T-helper 2 cell treated with Interferon-gamma antibody and Interleukin-4, amounts not matched to agents 100 ng/mL and 5 ng/mL, for 36 hours (primary cell): ENCODE results near the gene GUCY1B1. TPM values are rescaled to one million over a fixed set of nuclear protein-coding genes. Genes with fewer than 3 reads are reported as not detected.

Experiments
- total RNA-seq: library from RNA; stranded (reverse); gene quantifications from 2 replicates; pipeline ENCODE4 v1.2.3, GENCODE V29; 2022

Gene GUCY1B1
- total RNA-seq, 1 donor from 2014 or later: 0.23 TPM

Other genes starting within 250 kb of the GUCY1B1 start
- not detected in 2 replicates for gene GUCY1A1, start 92.2 kb upstream of the GUCY1B1 start, total RNA-seq
- not detected in 2 replicates for gene ASIC5, start 107.3 kb downstream of the GUCY1B1 start, total RNA-seq
- not detected in 2 replicates for gene TDO2, start 144.7 kb downstream of the GUCY1B1 start, total RNA-seq
- gene CTSO, start 194.8 kb downstream of the GUCY1B1 start, total RNA-seq: 3.0 and 3.5 TPM in 2 replicates